GM11168 (cell line): ENCODE results near the gene SLC9A2.

Experiments used
- in situ Hi-C: fragments of 300-500 bp; cut with MboI; formaldehyde crosslinking; loops from one replicate; pipeline ENCODE4 v1.12.0; 2022; ENCODE audit warnings: low sequenced_read_pairs; ENCODE audit not compliant: unreplicated experiment

Gene SLC9A2, protein sequence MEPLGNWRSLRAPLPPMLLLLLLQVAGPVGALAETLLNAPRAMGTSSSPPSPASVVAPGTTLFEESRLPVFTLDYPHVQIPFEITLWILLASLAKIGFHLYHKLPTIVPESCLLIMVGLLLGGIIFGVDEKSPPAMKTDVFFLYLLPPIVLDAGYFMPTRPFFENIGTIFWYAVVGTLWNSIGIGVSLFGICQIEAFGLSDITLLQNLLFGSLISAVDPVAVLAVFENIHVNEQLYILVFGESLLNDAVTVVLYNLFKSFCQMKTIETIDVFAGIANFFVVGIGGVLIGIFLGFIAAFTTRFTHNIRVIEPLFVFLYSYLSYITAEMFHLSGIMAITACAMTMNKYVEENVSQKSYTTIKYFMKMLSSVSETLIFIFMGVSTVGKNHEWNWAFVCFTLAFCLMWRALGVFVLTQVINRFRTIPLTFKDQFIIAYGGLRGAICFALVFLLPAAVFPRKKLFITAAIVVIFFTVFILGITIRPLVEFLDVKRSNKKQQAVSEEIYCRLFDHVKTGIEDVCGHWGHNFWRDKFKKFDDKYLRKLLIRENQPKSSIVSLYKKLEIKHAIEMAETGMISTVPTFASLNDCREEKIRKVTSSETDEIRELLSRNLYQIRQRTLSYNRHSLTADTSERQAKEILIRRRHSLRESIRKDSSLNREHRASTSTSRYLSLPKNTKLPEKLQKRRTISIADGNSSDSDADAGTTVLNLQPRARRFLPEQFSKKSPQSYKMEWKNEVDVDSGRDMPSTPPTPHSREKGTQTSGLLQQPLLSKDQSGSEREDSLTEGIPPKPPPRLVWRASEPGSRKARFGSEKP

DNA sequence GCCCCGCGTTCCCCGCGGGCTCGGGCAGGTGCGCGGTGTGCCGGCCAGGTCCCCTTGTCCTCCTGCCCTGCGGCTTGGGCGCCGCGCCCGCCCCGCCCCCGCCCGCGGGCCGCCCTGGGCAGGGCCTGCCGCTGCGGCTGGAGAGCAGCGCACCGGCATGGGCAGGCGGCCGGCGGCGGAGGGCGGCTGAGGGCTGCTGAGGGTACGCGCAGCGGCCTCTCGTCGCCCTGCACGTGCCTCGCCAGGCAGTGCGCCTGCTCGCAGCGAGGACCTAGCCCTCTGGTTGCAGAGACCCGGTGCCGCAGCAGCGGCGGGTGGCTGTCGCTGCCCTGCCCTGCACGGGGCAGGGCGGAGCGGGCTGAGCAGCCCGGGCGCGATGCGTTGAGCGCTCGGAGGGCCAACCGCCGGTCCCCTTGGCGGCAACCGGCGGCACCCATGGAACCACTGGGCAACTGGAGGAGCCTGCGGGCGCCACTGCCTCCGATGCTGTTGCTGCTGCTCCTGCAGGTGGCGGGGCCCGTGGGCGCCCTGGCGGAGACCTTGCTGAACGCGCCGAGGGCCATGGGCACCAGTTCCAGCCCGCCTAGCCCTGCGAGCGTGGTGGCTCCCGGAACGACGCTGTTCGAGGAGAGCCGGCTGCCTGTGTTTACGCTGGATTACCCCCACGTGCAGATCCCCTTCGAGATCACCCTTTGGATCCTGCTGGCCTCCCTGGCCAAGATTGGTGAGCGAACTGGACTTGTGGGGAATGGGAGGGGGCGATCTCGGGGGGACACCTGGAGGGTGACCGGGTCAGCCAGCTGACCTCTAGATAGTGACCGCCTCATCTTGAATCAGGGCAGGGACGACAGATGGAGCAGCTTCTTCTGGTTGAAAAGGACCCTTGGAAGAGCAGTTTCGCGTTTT is at the start of gene SLC9A2:
TSS of gene SLC9A2 (plus strand) at position 140 of the 906 bp plus-strand sequence. CDS start at position 436, 296 bp downstream.
- in situ Hi-C loops = loop anchor here (25.0 kb wide), 1 partner anchor 107 kb away; no protein-coding TSS in a partner anchor

DNA sequence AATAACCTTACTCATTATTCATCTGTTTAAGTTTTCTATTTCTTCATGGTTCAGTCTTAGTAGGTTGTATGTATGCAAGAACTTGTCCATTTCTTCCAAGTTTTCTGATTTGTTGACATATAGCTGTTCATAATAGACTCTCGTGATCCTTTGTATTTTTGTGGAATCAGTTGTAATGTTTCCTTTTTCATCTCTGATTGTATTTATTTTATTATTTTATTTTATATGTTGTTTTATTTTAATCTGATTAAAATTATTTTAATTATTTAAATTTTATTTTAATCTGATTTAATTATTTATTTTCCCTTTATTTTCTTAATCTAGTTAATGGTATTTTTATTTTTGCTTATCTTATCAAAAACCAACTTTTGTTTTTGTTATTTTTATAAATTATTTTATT is 43.5 kb upstream of the SLC9A2 start:
- in situ Hi-C loops = no loop called here

DNA sequence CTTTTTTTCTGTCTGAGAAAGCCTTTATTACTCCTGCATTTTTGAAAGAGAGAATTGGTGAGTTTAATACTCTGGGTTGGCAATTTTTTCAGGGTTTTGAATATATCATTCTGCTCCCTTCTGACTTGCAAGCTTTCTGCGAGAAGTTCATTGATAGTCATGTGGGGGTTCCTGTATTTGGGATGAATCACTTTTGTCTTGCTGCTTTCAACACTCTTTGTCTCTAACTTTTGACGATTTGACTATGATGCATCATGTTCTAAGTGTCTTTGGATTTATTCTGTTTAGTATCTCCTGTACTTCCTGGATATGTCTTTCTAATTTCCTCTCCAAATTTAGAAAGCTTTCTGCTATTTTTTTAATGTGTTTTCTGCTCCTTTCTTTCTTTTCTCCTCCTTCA is 41.0 kb upstream of the SLC9A2 start:
- in situ Hi-C loops = no loop called here

DNA sequence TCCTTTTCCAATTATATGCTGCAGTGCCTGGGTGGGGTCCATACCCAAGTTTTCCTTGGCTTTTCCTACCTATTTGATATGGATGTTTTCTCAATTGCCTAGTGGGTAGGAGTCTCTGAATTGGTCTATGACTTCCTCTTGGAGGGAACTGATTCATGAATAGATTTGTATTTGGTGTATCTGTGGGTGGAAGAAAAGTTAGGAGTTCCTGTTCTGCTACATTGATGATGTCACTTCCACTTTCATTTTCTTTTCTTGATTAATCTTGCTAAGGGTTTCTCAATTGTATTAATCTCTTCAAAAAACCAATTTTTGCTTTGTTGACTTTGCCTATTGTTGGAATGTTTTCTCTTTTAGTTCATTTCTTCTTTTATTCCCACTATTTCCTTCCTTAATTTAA is 37.4 kb upstream of the SLC9A2 start:
- in situ Hi-C loops = no loop called here

DNA sequence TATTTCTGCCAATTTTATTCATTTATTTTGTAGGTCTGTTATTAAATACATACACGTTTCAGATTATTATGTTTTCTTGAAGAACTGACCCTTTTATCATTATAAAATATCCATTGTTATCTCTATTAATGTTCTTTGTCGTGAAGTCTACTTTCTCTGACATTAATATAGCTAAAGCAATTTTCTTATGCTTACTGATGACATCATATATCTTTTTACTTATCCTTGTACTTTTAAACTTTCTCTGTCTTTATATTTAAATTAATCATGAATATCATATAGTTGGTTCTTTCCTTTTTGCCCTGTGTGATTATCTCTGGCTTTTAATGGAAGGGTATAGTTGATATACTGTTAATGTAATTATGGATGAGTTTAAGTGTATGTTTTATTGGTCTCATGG is 36.5 kb upstream of the SLC9A2 start:
- in situ Hi-C loops = no loop called here

DNA sequence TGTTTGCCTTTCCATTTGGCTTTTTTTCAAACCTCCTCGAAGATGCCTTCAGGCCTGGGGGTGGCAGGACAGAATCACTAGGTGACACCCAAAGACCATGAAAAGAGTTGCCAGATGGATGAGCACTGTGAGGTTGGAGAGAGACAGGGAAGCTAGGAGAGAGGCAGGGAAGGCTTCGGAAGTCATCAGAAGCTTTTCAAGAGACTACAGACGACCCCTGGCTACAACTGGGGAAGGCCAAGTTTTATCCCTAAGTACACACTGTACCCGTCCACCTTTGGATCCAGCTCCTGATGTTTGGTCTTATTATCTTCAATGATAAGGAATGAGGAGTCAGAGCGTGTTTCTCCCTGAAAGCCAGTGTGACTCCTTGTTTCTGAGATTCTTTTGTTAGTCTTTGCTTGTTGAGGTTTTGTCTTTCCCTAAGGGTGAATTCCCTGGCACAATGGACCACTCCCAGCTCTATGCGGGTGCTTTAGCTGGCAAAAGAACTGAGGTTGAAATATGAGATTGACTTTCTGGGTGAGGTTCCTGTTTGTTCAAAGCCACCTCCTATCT is 33.4 kb upstream of the SLC9A2 start:
- in situ Hi-C loops = no loop called here

DNA sequence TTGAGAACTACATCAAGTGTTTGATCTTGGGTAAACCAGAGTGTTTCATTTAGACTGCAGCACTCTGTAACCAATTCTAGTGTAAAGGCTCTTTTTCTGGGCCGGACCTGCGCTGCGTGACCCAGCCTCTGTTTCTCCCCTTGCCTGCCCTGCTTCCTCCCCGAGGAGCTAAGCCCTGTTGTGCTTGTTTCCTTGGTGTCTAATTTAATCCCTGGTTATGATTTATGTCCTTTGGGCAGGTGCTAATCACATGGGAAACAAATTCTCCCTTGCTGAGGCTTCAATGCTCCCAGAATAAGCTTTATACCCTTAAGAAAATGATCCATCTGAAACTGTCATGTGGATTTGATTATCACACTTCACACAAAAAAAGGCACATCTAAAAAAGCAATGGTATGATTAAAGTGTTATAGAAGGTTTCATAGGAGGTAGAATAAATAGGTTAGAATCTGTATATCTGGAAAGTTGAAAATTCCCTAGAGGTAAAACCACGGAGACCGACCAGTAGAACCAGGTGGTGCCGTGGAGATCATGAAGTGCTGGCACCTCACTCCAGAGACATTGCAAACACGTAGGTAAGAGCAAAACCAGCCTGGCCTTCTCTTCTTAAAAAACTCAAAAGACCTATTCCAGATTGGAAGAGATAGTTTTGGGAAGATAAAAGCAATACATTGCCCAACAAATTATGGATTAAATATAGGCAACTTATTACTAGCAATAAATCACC is 31.0 kb upstream of the SLC9A2 start:
- in situ Hi-C loops = no loop called here

DNA sequence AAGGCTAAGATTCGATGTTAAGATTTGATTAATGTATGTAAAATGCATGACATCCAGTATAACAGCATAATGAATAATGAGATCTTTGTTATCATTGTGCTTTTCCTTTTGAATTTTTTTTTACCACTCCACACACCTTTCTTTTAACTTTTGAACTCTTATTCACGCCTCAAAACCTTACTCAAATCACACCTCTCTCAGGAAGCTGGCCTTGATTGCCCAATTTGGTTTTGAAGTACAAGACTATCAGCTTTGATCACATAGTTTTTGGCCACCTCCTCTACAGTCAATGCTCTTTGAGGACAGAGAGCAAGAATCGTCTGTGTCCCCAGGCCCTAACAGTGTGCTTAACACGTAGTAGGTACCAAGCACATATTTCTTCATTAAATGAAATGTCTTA is 29.9 kb upstream of the SLC9A2 start:
- in situ Hi-C loops = no loop called here

DNA sequence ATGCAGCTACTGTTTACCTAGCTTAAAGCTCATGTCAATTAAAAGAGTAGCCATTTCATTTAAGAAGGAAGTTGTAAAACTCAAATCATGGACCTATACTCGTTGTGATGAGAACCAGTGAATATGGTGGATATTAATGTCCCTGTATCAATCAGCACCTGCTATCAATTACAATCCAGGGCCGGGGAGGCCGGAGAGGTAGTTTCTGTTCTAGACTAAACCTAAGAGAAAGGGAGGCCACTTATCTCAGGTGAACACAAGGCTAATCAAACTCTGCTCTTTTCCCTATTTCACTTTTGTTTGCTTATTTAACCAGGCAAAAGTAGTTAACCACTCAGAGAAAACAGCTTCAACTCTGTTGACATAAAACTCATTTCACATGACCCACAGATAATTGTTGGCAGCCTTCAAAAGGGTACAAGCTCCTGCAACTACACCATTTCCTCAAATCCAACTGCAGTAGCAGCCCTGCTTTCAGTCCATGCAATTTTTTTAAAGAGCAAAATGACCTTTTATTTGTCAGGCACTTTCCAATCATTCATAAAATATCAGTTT is 27.8 kb upstream of the SLC9A2 start:
- in situ Hi-C loops = no loop called here

DNA sequence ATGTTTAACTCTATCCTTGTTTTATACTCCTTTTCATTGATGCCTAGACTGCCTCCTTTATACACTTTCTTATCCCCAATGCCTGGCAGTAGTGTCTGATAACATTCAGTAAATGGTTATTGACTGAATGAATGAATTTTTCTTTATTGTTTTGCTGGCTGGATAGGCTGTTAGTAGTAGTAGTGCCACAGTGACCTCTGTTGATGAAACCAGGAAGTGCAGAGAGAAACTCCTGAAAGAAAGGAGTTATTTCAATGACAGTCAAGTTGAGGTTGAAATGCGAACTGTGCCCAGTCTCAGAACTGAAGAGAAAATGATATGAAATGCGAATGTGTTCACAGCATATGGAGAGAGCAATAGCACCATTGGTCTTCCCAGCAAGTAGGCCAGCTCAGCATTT is 26.8 kb upstream of the SLC9A2 start:
- in situ Hi-C loops = no loop called here

DNA sequence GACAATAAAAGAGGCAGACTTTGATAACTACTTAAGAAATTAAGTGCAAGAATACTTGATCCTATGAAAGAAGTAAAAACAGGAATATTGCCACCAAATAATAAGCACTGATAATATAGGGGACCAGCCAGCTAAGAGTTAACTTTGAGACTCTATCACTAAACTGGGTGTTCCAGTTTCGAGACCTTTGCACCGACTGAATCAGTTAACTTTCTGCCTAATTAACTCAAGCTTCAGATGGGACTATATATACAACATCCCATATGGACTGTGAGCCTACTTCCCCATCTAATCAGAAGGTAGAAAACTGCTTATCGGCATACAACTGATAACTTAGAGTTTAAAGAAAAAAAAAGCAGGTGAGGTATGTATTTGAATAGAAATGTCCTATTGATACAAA is 25.8 kb upstream of the SLC9A2 start:
- in situ Hi-C loops = no loop called here

DNA sequence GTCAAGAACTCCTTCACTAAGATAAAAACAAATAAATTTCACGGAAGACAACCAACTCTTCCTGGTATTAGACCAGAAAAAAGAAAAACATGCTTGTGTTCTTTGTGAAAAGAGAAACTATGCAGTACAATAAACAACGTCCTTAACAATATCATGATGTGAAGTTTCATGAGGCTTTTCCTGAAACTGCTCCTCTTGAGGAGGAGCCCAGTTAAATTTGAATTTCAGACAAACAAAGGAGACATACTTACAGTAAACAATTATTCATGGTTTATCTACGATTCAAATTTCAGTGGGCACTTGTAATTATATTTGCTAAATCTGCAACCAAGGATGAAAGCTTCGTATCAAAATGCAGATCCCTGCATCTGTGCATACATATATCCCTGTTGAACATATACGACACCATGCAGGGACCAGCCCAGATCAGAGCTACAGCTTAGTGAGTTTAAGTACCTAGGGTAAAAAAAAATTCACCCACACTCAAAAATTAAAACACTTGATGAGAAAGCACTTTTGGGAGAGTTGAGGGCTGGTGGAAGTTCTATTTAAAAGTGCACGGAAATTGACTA is 24.8 kb upstream of the SLC9A2 start:
- in situ Hi-C loops = no loop called here

DNA sequence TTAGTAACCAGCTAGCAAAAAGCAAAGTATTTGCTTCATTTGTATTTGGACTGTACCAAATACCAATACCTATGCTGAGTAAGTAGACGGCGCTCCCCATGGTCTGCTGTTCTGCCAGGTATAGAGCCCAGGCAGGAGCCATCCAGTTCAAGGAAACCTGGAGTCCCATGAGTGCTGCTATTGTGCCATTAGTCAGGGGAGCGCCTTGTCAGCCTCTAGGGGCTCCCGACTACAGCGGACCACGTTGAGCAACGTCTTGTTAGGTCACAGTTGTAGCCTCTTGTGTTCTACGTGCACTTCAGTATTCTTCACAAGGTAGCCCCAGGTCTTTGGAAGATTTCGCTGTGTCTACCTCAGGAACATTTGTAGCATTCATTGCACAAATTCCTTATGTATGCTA is 21.6 kb upstream of the SLC9A2 start:
- in situ Hi-C loops = no loop called here

DNA sequence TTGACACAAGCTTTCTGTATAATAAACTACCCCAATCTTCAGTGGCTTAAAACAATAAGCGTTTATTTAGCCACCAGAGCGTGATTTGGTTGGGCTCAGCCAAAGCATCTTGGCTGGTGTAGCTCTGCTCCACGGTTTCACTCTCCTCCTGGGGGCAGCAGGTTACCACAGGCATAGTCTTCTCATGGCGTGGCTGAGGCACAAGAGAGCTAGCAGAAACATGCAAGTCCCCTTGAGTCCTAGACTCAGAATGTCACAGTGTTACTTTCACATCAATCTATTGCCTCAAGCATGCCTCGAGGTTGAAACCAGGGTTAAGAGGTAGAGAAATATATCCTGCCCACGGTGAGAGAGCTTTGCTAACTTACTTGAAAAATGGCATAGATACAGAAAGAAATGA is 19.9 kb upstream of the SLC9A2 start:
- in situ Hi-C loops = no loop called here

DNA sequence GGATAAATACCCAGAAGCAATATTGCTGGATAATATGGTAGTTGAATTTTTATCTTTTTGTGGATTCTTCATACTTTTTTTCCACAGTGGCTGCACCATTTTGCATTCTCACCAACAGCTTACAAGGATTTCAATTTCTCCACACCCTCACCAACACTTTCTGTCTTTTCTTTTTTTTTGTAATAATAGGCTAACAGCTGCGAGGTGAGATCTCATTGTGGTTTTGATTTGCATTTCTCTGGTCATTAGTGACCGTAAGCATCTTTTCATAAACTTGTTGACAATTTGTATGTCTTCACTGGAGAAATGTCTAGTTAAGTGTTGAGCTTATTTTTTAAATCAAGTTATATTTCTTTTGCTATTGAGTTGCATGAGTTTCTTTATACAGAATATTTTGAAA is 17.6 kb upstream of the SLC9A2 start:
- in situ Hi-C loops = loop anchor here (25.0 kb wide), 1 partner anchor 89 kb away; no protein-coding TSS in a partner anchor

DNA sequence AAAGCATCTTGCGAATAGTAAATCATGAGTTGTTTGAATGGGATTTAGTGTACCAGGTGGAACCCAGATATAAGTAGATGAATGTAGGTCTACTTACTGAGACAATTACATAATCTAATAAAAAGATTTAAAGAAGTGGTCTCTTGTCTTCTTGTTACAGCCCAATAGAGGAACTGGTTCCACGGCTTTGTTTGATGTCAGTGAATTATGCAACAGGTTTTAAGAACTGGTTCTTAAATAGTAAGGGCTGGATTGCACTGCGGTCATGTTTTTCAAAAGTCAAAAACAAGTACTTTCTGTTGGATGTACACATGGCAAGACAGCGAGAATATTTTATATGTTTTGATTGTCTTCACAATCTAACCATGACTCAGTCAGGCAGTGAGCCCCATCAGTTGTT is 15.4 kb upstream of the SLC9A2 start:
- in situ Hi-C loops = loop anchor here (25.0 kb wide), 1 partner anchor 92 kb away; no protein-coding TSS in a partner anchor

DNA sequence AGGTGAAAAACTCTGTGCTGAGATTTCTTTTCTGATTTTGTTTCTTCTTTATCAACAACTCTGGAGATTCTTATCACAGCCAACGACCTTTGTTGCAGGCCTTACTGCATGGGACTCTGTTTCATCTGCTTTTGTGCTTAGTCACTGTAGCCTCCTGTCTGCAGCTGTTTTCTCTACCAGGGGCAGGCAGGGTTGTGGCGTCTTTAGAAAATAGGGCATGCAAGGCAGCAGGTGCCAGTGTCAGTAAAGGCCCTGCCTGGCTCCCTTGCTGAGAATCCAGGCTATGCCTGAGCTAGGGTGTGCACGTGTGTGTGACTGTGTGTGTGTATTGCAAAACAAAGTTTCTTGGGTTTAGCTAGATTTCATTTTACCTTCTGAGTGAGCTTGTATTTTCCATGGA is 14.6 kb upstream of the SLC9A2 start:
- in situ Hi-C loops = loop anchor here (25.0 kb wide), 1 partner anchor 92 kb away; no protein-coding TSS in a partner anchor

DNA sequence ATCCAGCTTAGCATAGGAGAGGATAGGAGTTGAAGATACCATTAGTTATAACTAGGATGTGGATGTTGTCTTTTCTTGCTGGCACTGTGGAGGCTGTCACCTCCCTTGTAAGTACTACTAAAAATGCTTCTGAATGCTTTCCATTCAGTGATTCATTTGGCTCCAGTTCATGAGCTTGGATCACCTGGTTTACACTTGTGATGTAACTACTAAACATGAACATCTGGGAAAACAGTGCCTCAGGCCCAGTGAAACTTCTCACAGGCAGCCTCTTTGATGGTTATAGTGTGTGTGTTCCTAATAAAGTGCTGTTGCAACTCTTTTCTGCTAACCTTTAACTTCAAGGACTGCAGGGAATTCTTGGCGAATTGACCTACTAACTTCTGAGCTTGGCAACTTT is 13.0 kb upstream of the SLC9A2 start:
- in situ Hi-C loops = loop anchor here (25.0 kb wide), 1 partner anchor 94 kb away; no protein-coding TSS in a partner anchor
